Adrenal gland (tissue), 5 donors: ENCODE data around the gene MSRB3.

ENCODE experiments used
- CTCF ChIP-seq, 6 experiments: fragments of 450-650 bp in 4 of 6; fragments of 200-600 bp in 2 of 6; sonication (generic) in 1 of 6; IDR thresholded peaks; 1 replicate in 5 of 6; 2 replicates in 1 of 6; pipeline versions ENCODE4 v1.5.1 to v1.8.0; 2016 to 2021; ENCODE audit warnings: antibody characterized with exemption in 6 of 6, mild to moderate bottlenecking in 2 of 6, moderate library complexity in 1 of 6
- POLR2A ChIP-seq, 2 donors: fragments of 450-650 bp; IDR thresholded peaks; one replicate each; pipeline ENCODE4 v1.6.1; 2017; ENCODE audit warnings: antibody characterized with exemption in 2 of 2, mild to moderate bottlenecking in 2 of 2, moderate library complexity in 1 of 2
- donor health status: DM: no; HTN: no; CAD: no.

GRCh38 chr12:65326616-65327015, 48.1 kb downstream of the MSRB3 start:
- TF ChIP-seq CTCF (IDR thresholded peaks at IDR 0.05) (no peak), POLR2A (IDR thresholded peaks at IDR 0.05) (no peak)
